Measurements from ENCODE around the gene CERS2.

Gene CERS2

DNA sequence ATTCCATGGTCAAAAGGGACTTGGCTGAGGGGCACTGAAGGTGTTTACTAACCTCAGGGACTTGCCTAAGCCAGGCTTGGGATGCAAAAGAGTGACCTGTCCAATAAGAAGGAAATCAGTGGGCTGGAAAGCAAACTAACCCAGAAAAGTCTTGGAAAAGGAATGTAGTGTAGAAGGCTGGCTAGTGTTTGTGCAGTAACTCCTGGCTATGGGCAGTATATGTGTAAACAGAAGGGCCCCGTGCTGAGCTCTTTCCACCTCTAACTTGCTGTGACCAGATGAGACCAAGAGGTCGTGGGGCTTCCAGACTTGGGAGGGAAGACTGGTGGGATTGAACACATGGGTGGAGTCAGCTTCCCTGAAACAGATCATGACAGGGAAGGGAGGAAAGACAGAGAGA, 28.0 kb upstream of the CERS2 start:
- Mint-ChIP-seq H3K27ac (peak overlapping the region; percentile 79), H3K4me3 (no peak overlapping the region), H3K9me3 (no peaks in the 10 kb centered on the region), H3K27me3 (no peaks in the 10 kb centered on the region), H3K36me3 (ENCODE audit: low read depth) (peaks cover 30% of the 10 kb centered on the region), H3K4me1 (ENCODE audit: low read depth) (peaks cover 78% of the 10 kb centered on the region)
- no peak for DNase-seq

DNA sequence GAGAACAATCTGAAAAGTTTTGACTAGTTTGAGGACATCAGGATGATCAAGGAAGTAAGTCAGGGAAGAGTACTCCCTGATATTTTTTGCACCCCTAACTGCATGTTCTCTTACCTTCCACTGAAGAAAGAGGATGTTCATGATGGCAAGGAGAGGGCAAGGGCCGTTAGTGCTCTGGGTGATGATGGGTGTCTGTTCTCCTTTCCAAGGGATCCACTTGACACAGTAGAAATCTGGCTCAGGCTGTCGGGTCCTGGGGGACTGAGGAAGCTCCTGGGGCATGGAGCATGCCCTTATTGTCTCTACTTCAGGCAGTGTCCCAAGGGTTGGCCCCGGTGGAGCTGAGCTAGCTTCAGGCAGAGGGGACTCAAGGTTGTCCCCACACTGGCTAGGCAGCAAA, 27.4 kb upstream of the CERS2 start:
- H3K4me3 Mint-ChIP-seq: no peak overlapping the region
- DNase-seq: no peak
- H3K36me3 Mint-ChIP-seq (ENCODE audit: low read depth): peaks cover 35% of the 10 kb centered on the region
- no peaks in the 10 kb centered on the region for H3K27me3 Mint-ChIP-seq
- H3K4me1 Mint-ChIP-seq (ENCODE audit: low read depth): peaks cover 72% of the 10 kb centered on the region
- H3K9me3 Mint-ChIP-seq: no peaks in the 10 kb centered on the region
- H3K27ac Mint-ChIP-seq: peak overlapping the region; percentile 62

- Mint-ChIP-seq H3K4me3 (no peak overlapping the region), H3K27ac (peak overlapping the region; percentile 62), H3K4me1 (ENCODE audit: low read depth) (peaks cover 68% of the 10 kb centered on the region), H3K9me3 (no peaks in the 10 kb centered on the region), H3K27me3 (no peaks in the 10 kb centered on the region), H3K36me3 (ENCODE audit: low read depth) (peaks cover 37% of the 10 kb centered on the region)
- no peak for DNase-seq
Measured at GRCh38 chr1:151001602-151002001, 27.0 kb upstream of the CERS2 start.

- H3K9me3 Mint-ChIP-seq: no peaks in the 10 kb centered on the region
- H3K4me1 Mint-ChIP-seq (ENCODE audit: low read depth): peaks cover 61% of the 10 kb centered on the region
- H3K36me3 Mint-ChIP-seq (ENCODE audit: low read depth): peaks cover 34% of the 10 kb centered on the region
- H3K27me3 Mint-ChIP-seq: no peaks in the 10 kb centered on the region
- DNase-seq: no peak
- peak overlapping the region; percentile 37 for H3K27ac Mint-ChIP-seq
- H3K4me3 Mint-ChIP-seq: no peak overlapping the region
Measured at GRCh38 chr1:151000408-151000807, 25.8 kb upstream of the CERS2 start.

DNA sequence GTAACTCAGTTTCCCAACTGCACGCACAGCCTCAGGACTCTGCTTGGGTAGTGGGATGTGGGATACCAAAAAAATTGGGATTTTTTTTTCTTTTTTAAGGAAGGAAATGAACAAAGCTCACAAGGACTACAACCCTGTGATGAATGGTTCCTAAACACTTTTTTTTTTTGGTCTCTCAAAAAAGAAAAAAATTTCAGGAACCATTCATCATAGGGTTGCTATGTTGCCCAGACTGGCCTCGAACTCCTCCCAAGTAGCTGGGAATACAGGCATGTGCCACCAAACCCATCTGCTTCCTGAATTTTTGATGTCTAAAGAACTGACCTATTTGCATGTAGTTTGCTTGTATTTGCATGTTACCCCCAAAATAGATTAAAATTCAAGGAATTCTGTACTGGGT, 25.3 kb upstream of the CERS2 start:
- H3K36me3 Mint-ChIP-seq (ENCODE audit: low read depth): peaks cover 33% of the 10 kb centered on the region
- H3K27me3 Mint-ChIP-seq: no peaks in the 10 kb centered on the region
- no peak for DNase-seq
- H3K27ac Mint-ChIP-seq: no peak overlapping the region
- H3K4me1 Mint-ChIP-seq (ENCODE audit: low read depth): peaks cover 59% of the 10 kb centered on the region
- H3K9me3 Mint-ChIP-seq: no peaks in the 10 kb centered on the region
- no peak overlapping the region for H3K4me3 Mint-ChIP-seq

DNA sequence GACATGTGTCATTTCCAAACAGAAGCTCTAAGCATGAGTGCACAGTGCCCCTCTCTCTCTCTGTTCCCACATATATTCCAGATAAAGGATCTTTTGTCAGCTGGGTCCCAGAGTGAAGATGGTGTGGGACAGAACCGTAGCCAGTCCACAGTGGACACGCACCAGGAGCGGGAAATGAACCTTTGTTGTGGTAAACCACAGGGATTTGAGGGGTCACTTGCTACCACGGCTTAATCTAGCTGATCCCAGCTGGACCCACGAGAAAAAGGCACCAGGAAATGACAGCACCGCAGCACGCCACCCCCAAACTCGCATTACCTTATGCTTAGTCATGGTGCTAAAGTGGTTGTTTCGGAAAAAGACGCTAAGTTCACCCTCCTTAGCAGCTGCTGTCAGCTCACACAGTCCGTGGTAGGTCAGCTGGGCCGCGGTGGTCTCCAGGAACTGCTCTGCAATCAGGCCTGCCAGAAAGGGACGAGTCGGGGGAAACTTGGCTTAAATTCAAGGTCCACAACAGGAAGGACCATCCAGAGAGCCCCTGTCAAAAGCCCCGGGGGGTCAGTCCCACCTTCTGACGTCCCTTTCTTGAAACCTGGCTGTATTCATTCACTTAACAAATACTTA, 24.5 kb upstream of the CERS2 start:
- Mint-ChIP-seq H3K36me3 (ENCODE audit: low read depth) (peaks cover 33% of the 10 kb centered on the region), H3K27me3 (no peaks in the 10 kb centered on the region), H3K4me1 (ENCODE audit: low read depth) (peaks cover 52% of the 10 kb centered on the region), H3K4me3 (no peak overlapping the region), H3K9me3 (no peaks in the 10 kb centered on the region), H3K27ac (peak overlapping the region; percentile 83)
- DNase-seq: no peak

GRCh38 chr1:150997949-150998348, 23.3 kb upstream of the CERS2 start:
- H3K27me3 Mint-ChIP-seq: no peaks in the 10 kb centered on the region
- no peak overlapping the region for H3K4me3 Mint-ChIP-seq
- H3K27ac Mint-ChIP-seq: no peak overlapping the region
- DNase-seq: no peak
- H3K36me3 Mint-ChIP-seq (ENCODE audit: low read depth): peaks cover 33% of the 10 kb centered on the region
- H3K4me1 Mint-ChIP-seq (ENCODE audit: low read depth): peaks cover 42% of the 10 kb centered on the region
- no peaks in the 10 kb centered on the region for H3K9me3 Mint-ChIP-seq

GRCh38 chr1:150997126-150997872, 22.7 kb upstream of the CERS2 start:
- Mint-ChIP-seq H3K4me1 (ENCODE audit: low read depth) (peaks cover 35% of the 10 kb centered on the region), H3K4me3 (no peak overlapping the region), H3K27me3 (no peaks in the 10 kb centered on the region), H3K9me3 (no peaks in the 10 kb centered on the region), H3K36me3 (ENCODE audit: low read depth) (peaks cover 33% of the 10 kb centered on the region), H3K27ac (no peak overlapping the region)
- no peak for DNase-seq

GRCh38 chr1:150995896-150996295, 21.3 kb upstream of the CERS2 start:
- no peak for DNase-seq
- peaks cover 23% of the 10 kb centered on the region for H3K4me1 Mint-ChIP-seq (ENCODE audit: low read depth)
- H3K36me3 Mint-ChIP-seq (ENCODE audit: low read depth): peaks cover 24% of the 10 kb centered on the region
- H3K27me3 Mint-ChIP-seq: no peaks in the 10 kb centered on the region
- no peaks in the 10 kb centered on the region for H3K9me3 Mint-ChIP-seq
- H3K27ac Mint-ChIP-seq: no peak overlapping the region
- no peak overlapping the region for H3K4me3 Mint-ChIP-seq

DNA sequence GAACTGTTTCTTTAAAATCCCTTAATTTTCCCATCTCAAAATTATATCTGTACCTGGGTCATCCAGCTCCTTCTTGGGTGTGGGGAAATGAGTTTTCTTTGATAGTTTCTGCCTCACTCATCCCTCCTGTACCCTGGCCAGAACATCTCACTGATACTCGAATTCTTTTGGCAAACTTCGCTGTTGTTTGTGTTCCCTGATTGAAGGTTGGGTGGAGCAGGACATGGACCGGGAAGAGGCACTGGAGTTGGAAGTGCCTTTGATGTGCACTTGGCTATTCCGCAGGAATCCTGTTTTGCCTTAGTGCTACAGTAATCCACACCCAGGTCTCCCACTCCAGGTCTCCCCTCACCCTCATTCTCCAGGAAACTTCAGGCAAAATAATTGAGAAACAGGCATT, 20.8 kb upstream of the CERS2 start:
- no peak overlapping the region for H3K4me3 Mint-ChIP-seq
- no peak overlapping the region for H3K27ac Mint-ChIP-seq
- DNase-seq: no peak

GRCh38 chr1:150994248-150994647, 19.6 kb upstream of the CERS2 start:
- Mint-ChIP-seq H3K36me3 (ENCODE audit: low read depth) (peaks cover 18% of the 10 kb centered on the region), H3K4me1 (ENCODE audit: low read depth) (peaks cover 11% of the 10 kb centered on the region), H3K27me3 (no peaks in the 10 kb centered on the region), H3K27ac (no peak overlapping the region), H3K4me3 (no peak overlapping the region), H3K9me3 (no peaks in the 10 kb centered on the region)
- DNase-seq: no peak

More for the DNA sequence above, 20.8 kb upstream of the CERS2 start:
- Mint-ChIP-seq H3K27me3 (no peaks in the 10 kb centered on the region), H3K36me3 (ENCODE audit: low read depth) (peaks cover 20% of the 10 kb centered on the region), H3K9me3 (no peaks in the 10 kb centered on the region), H3K4me1 (ENCODE audit: low read depth) (peaks cover 19% of the 10 kb centered on the region)

- Mint-ChIP-seq H3K27me3 (no peaks in the 10 kb centered on the region), H3K4me3 (no peak overlapping the region), H3K27ac (no peak overlapping the region), H3K9me3 (no peaks in the 10 kb centered on the region), H3K4me1 (ENCODE audit: low read depth) (peaks cover 8% of the 10 kb centered on the region), H3K36me3 (ENCODE audit: low read depth) (peaks cover 8% of the 10 kb centered on the region)
- no peak for DNase-seq
Measured at GRCh38 chr1:150992626-150993025, 18.0 kb upstream of the CERS2 start.

- H3K27ac Mint-ChIP-seq: no peak overlapping the region
- no peaks in the 10 kb centered on the region for H3K27me3 Mint-ChIP-seq
- H3K9me3 Mint-ChIP-seq: no peaks in the 10 kb centered on the region
- peaks cover 3% of the 10 kb centered on the region for H3K4me1 Mint-ChIP-seq (ENCODE audit: low read depth)
- no peak overlapping the region for H3K4me3 Mint-ChIP-seq
- no peaks in the 10 kb centered on the region for H3K36me3 Mint-ChIP-seq (ENCODE audit: low read depth)
- DNase-seq: no peak
Measured at GRCh38 chr1:150987924-150988323, 13.3 kb upstream of the CERS2 start.

- H3K27me3 Mint-ChIP-seq: no peaks in the 10 kb centered on the region
- DNase-seq: no peak
- H3K9me3 Mint-ChIP-seq: no peaks in the 10 kb centered on the region
- H3K4me3 Mint-ChIP-seq: no peak overlapping the region
- H3K27ac Mint-ChIP-seq: no peak overlapping the region
- peaks cover 3% of the 10 kb centered on the region for H3K4me1 Mint-ChIP-seq (ENCODE audit: low read depth)
- H3K36me3 Mint-ChIP-seq (ENCODE audit: low read depth): no peaks in the 10 kb centered on the region
Measured at GRCh38 chr1:150985179-150985825, 10.7 kb upstream of the CERS2 start.
